ENCODE measurements around the gene SCN3B.
"Not testable (repeated sequence)": the region's sequence is repeated elsewhere in the genome, so short reads cannot be mapped to it uniquely, and the experiment has no call there.

Gene SCN3B

GRCh38 chr11:123654566-123655081 is at the start of gene SCN3B:
Gene SCN3B (minus strand): TSS chr11:123654624. CDS start chr11:123653801, 823 bp downstream.
- DNase-seq, result peak; percentile 80

- no peak for DNase-seq
Measured at GRCh38 chr11:123702696-123703095, 48.3 kb upstream of the SCN3B start.

GRCh38 chr11:123702139-123702538 is 47.7 kb upstream of the SCN3B start:
- peak; percentile 41 for DNase-seq

GRCh38 chr11:123700772-123701171 is 46.3 kb upstream of the SCN3B start:
- no peak for DNase-seq

- DNase-seq, result peak; percentile 26
Measured at GRCh38 chr11:123698546-123699127, 44.2 kb upstream of the SCN3B start.

- no peak for DNase-seq
Measured at GRCh38 chr11:123696183-123696582, 41.8 kb upstream of the SCN3B start.

- DNase-seq, result no peak
Measured at GRCh38 chr11:123695231-123695630, 40.8 kb upstream of the SCN3B start.

- DNase-seq, result no peak
Measured at GRCh38 chr11:123694551-123694950, 40.1 kb upstream of the SCN3B start.

GRCh38 chr11:123692961-123693360 is 38.5 kb upstream of the SCN3B start:
- no peak for DNase-seq

GRCh38 chr11:123690485-123690884 is 36.1 kb upstream of the SCN3B start:
- DNase-seq, result no peak

- no peak for DNase-seq
Measured at GRCh38 chr11:123684601-123685000, 30.2 kb upstream of the SCN3B start.

GRCh38 chr11:123683428-123684170 is 29.2 kb upstream of the SCN3B start:
- DNase-seq, result no peak

- no peak for DNase-seq
Measured at GRCh38 chr11:123682696-123683410, 28.4 kb upstream of the SCN3B start.

GRCh38 chr11:123681030-123681429 is 26.6 kb upstream of the SCN3B start:
- DNase-seq, result no peak

GRCh38 chr11:123678246-123678645 is 23.8 kb upstream of the SCN3B start:
- DNase-seq, result no peak

- no peak for DNase-seq
Measured at GRCh38 chr11:123677510-123677909, 23.1 kb upstream of the SCN3B start.

GRCh38 chr11:123674297-123674696 is 19.9 kb upstream of the SCN3B start:
- DNase-seq, result no peak

- peak; percentile 69 for DNase-seq
Measured at GRCh38 chr11:123672568-123672967, 18.1 kb upstream of the SCN3B start.

- no peak for DNase-seq
Measured at GRCh38 chr11:123671534-123671933, 17.1 kb upstream of the SCN3B start.

- no peak for DNase-seq
Measured at GRCh38 chr11:123670081-123670480, 15.7 kb upstream of the SCN3B start.

GRCh38 chr11:123665306-123665705 is 10.9 kb upstream of the SCN3B start:
- DNase-seq, result no peak

- not testable (repeated sequence) for DNase-seq
Measured at GRCh38 chr11:123659965-123660364, 5.5 kb upstream of the SCN3B start.

GRCh38 chr11:123659311-123659710 is 4.9 kb upstream of the SCN3B start:
- DNase-seq, result no peak

All from NCI-H2171 treated with DMSO at 0.1 percent for 48 hours (cell line).